HCT116 (cell line): ENCODE measurements around the gene YIPF1. TPM values are rescaled to one million over a fixed set of nuclear protein-coding genes. Genes with fewer than 3 reads are reported as not detected.

Source experiments
- ATAC-seq: fragments of 200-7000 bp; cut with Tn5 transposase; 2 replicates; pipeline ENCODE4 v1.9.1; 2020; ENCODE audit warnings: mild to moderate bottlenecking, moderate library complexity
- BruUV-seq: library from RNA; stranded (reverse); fragments of 400-500 nt; replicated peaks from 2 replicates; lab custom pipeline; 2021; lab: Mats Ljungman, UMichigan
- CTCF ChIA-PET: fragments of 300-600 bp; sonication (Branson Sonifier 250); formaldehyde crosslinking; loops from one replicate; lab custom pipeline; 2021; ENCODE audit warnings: antibody characterized with exemption; lab: Charles Lee
- POLR2A ChIA-PET: fragments of 300-600, 350-600 bp; sonication (Branson Sonifier 250); formaldehyde crosslinking; loops from one replicate; lab custom pipeline; 2021; ENCODE audit warnings: antibody characterized with exemption; lab: Charles Lee
- RAD21 ChIA-PET, 2 experiments: fragments of 300-600 bp; sonication (Branson Sonifier 250); formaldehyde crosslinking; loops; one replicate each; lab custom pipeline; 2023; ENCODE audit warnings: low total read pairs in 2 of 2; ENCODE audit not compliant: uncharacterized antibody in 2 of 2, unreplicated experiment in 2 of 2, low non-redundant PET in 1 of 2; lab: Charles Lee
- DNase-seq: peaks from one replicate; pipeline ENCODE4 v3.0.0-alpha.2; 2010; ENCODE audit warnings: low read depth, low spot score
- H2AFZ ChIP-seq: fragments of 200-600 bp; shearing (Covaris generic), sonication (generic); 2 replicates; pipeline ENCODE4 v1.6.1; 2017; ENCODE audit warnings: low read depth, mixed run types, mixed read lengths, antibody characterized with exemption, low read length; ENCODE audit not compliant: poor library complexity, severe bottlenecking
- H3K27ac ChIP-seq: 2 replicates; pipeline ENCODE4 v1.5.1; 2012; ENCODE audit warnings: low read depth, low read length
- H3K27me3 ChIP-seq: fragments of 200-600 bp; sonication (generic); 2 replicates; pipeline ENCODE4 v1.6.1; 2016; ENCODE audit warnings: mixed run types, low read length, mixed read lengths; ENCODE audit not compliant: insufficient read depth
- H3K36me3 ChIP-seq, 2 experiments: fragments of 200-500 bp in 1 of 2; fragments of 200-600 bp in 1 of 2; sonication (Bioruptor generic) in 1 of 2; sonication (generic) in 1 of 2; 2 replicates each; pipeline versions ENCODE4 v1.5.1 to v1.6.1; 2014 to 2016; ENCODE audit warnings: low read length in 2 of 2, inconsistent platforms in 1 of 2, mixed read lengths in 1 of 2, mixed run types in 1 of 2; ENCODE audit not compliant: insufficient read depth in 2 of 2, control insufficient read depth in 1 of 2
- H3K4me1 ChIP-seq, 2 experiments: fragments of 200-600 bp in 1 of 2; sonication (generic) in 1 of 2; 2 replicates each; pipeline versions ENCODE4 v1.5.1 to v1.6.1; 2012 to 2017; ENCODE audit warnings: low read length in 2 of 2, inconsistent platforms in 1 of 2, mild to moderate bottlenecking in 1 of 2, mixed read lengths in 1 of 2, mixed run types in 1 of 2, moderate library complexity in 1 of 2; ENCODE audit not compliant: insufficient read depth in 2 of 2, control insufficient read depth in 1 of 2
- H3K4me2 ChIP-seq: fragments of 200-600 bp; sonication (generic); 2 replicates; pipeline ENCODE4 v1.6.1; 2017; ENCODE audit warnings: mixed run types, low read length, mixed read lengths
- H3K4me3 ChIP-seq, 2 experiments: fragments of 200-600 bp in 1 of 2; sonication (generic) in 1 of 2; replicated peaks in 1 of 2; 2 replicates each; pipeline ENCODE4 v1.5.1; 2011 to 2016; ENCODE audit warnings: low read length in 2 of 2, control low read depth in 1 of 2, low read depth in 1 of 2, mild to moderate bottlenecking in 1 of 2, mixed read lengths in 1 of 2, mixed run types in 1 of 2
- H3K79me2 ChIP-seq: fragments of 200-600 bp; sonication (generic); 2 replicates; pipeline ENCODE4 v1.6.1; 2017; ENCODE audit warnings: mild to moderate bottlenecking, mixed run types, low read length, moderate library complexity, mixed read lengths; ENCODE audit not compliant: insufficient read depth
- H3K9ac ChIP-seq: fragments of 200-600 bp; sonication (generic); 2 replicates; pipeline ENCODE4 v1.6.1; 2016; ENCODE audit warnings: low read length, mixed read lengths
- H3K9me2 ChIP-seq: fragments of 200-600 bp; sonication (generic), shearing (Covaris generic); 2 replicates; pipeline ENCODE4 v1.6.1; 2017; ENCODE audit warnings: mixed run types, mild to moderate bottlenecking, moderate library complexity; ENCODE audit not compliant: insufficient read depth
- H3K9me3 ChIP-seq, 2 experiments: fragments of 200-500 bp in 1 of 2; fragments of 200-600 bp in 1 of 2; sonication (Bioruptor generic) in 1 of 2; sonication (generic) in 1 of 2; 2 replicates each; pipeline ENCODE4 v1.6.1; 2014 to 2017; ENCODE audit warnings: low read length in 2 of 2, mixed read lengths in 2 of 2, inconsistent platforms in 1 of 2, low read depth in 1 of 2, mild to moderate bottlenecking in 1 of 2, mixed run types in 1 of 2, moderate library complexity in 1 of 2; ENCODE audit not compliant: control insufficient read depth in 1 of 2, insufficient read depth in 1 of 2
- H4K20me1 ChIP-seq: fragments of 200-600 bp; sonication (generic), shearing (Covaris generic); 2 replicates; pipeline ENCODE4 v1.6.1; 2017; ENCODE audit warnings: mixed run types, mild to moderate bottlenecking, moderate library complexity; ENCODE audit not compliant: insufficient read depth
- CBX3 ChIP-seq: IDR thresholded peaks from 2 replicates; pipeline ENCODE4 v1.6.1; 2012; ENCODE audit warnings: low read depth
- CEBPB ChIP-seq: IDR thresholded peaks from 2 replicates; pipeline ENCODE4 v1.6.1; 2012; ENCODE audit warnings: low read depth
- EGR1 ChIP-seq: IDR thresholded peaks from 2 replicates; pipeline ENCODE4 v1.6.1; 2012; ENCODE audit warnings: low read depth
- ELF1 ChIP-seq: IDR thresholded peaks from 2 replicates; pipeline ENCODE4 v1.6.1; 2012; ENCODE audit warnings: low read depth, borderline replicate concordance
- EZH2 ChIP-seq: fragments of 200-600 bp; sonication (generic); IDR thresholded peaks from 2 replicates; pipeline ENCODE4 v1.6.1; 2017; ENCODE audit warnings: antibody characterized with exemption, mixed run types
- EZH2phosphoT487 ChIP-seq: fragments of 200-600 bp; IDR thresholded peaks from 2 replicates; pipeline ENCODE4 v1.6.1; 2018; ENCODE audit warnings: antibody characterized with exemption, borderline replicate concordance
- JUND ChIP-seq: IDR thresholded peaks from 2 replicates; pipeline ENCODE4 v1.6.1; 2012
- POLR2A ChIP-seq: IDR thresholded peaks from 2 replicates; pipeline ENCODE4 v1.7.0; 2011; ENCODE audit warnings: borderline replicate concordance; ENCODE audit not compliant: insufficient read depth, insufficient read length; ENCODE audit errors: extremely low read depth
- SIN3A ChIP-seq: IDR thresholded peaks from 2 replicates; pipeline ENCODE4 v1.6.1; 2012; ENCODE audit warnings: low read depth
- SP1 ChIP-seq: IDR thresholded peaks from 2 replicates; pipeline ENCODE4 v1.6.1; 2012; ENCODE audit warnings: low read depth
- SRF ChIP-seq: IDR thresholded peaks from 2 replicates; pipeline ENCODE4 v1.6.1; 2012; ENCODE audit warnings: low read depth
- YY1 ChIP-seq: IDR thresholded peaks from 2 replicates; pipeline ENCODE4 v1.6.1; 2011; ENCODE audit warnings: low read length, low read depth, moderate library complexity, mild to moderate bottlenecking; ENCODE audit not compliant: insufficient replicate concordance; ENCODE audit errors: extremely low read depth
- intact Hi-C: fragments of 100-400 bp; cut with micrococcal nuclease; formaldehyde crosslinking; loops from 2 replicates; pipeline ENCODE4 v1.10.0; 2022
- total RNA-seq: library from RNA; stranded (reverse); gene quantifications from one replicate; pipeline ENCODE4 v1.2.1, GENCODE V29; 2021; ENCODE audit not compliant: unreplicated experiment
- TF ChIP-seq, protein P1 (sequence below): IDR thresholded peaks from 2 replicates; pipeline ENCODE4 v1.6.1; 2011; ENCODE audit warnings: mild to moderate bottlenecking, low read length, moderate library complexity; ENCODE audit not compliant: insufficient replicate concordance; ENCODE audit errors: extremely low read depth
- TF ChIP-seq, protein P2 (sequence below), 3 experiments: fragments of 200-600 bp in 1 of 3; sonication (generic) in 1 of 3; IDR thresholded peaks in 2 of 3; conservative IDR thresholded peaks in 1 of 3; 2 replicates each; pipeline ENCODE4 v1.5.1; 2012 to 2017; ENCODE audit warnings: low read depth in 2 of 3, low read length in 2 of 3, antibody characterized with exemption in 1 of 3, borderline replicate concordance in 1 of 3, control low read depth in 1 of 3, mild to moderate bottlenecking in 1 of 3, mixed read lengths in 1 of 3, mixed run types in 1 of 3, moderate library complexity in 1 of 3; ENCODE audit not compliant: insufficient read depth in 1 of 3

YIPF1 gene
- total RNA-seq, 1 experiment from 2014 or later, result 16.4 TPM

DNA sequence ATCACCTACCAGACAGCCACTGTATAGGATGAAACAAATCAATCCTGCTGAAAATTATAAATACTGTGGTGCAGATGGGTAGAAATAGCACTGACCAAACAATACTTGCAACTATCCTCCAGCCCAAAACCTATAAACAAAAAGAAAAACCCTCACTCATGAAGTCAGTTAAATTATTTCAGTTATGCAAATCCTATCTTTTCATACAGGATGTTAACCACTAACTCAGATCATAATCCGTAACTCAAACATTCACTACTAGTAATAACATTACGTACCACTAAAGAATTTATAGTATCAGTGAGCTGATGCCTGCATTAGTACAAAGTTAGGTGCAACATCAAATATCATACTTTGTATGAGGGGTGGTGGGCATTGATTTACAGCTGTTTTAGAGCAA lies 54.1 kb downstream of the YIPF1 start:
- no peak for DNase-seq
- no peak overlapping the region for H3K27ac ChIP-seq
- no TSS peak for BruUV-seq
- POLR2A ChIA-PET, result interaction anchor here (1.1 kb wide), 1 partner anchor 9 kb away, joined by 3 read pairs; no protein-coding TSS in a partner anchor
- H3K4me1 ChIP-seq, result peaks cover 0 to 8% of the 10 kb centered on the region in 2 experiments; a peak in 3 of 4 replicates
- no peak overlapping the region for H3K9ac ChIP-seq
- H3K9me2 ChIP-seq, result no peaks in the 10 kb centered on the region
- intact Hi-C loops, result no loop called here
- TF ChIP-seq JUND (no peak), EGR1 (no peak), YY1 (no peak), EZH2 (no peak), POLR2A (no peak), CEBPB (no peak), SIN3A (no peak), EZH2phosphoT487 (no peak), ELF1 (no peak), CBX3 (no peak), SP1 (no peak), SRF (no peak)
- TF ChIP-seq, protein P1, sequence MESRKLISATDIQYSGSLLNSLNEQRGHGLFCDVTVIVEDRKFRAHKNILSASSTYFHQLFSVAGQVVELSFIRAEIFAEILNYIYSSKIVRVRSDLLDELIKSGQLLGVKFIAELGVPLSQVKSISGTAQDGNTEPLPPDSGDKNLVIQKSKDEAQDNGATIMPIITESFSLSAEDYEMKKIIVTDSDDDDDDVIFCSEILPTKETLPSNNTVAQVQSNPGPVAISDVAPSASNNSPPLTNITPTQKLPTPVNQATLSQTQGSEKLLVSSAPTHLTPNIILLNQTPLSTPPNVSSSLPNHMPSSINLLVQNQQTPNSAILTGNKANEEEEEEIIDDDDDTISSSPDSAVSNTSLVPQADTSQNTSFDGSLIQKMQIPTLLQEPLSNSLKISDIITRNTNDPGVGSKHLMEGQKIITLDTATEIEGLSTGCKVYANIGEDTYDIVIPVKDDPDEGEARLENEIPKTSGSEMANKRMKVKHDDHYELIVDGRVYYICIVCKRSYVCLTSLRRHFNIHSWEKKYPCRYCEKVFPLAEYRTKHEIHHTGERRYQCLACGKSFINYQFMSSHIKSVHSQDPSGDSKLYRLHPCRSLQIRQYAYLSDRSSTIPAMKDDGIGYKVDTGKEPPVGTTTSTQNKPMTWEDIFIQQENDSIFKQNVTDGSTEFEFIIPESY, result no peak
- TF ChIP-seq, protein P2, sequence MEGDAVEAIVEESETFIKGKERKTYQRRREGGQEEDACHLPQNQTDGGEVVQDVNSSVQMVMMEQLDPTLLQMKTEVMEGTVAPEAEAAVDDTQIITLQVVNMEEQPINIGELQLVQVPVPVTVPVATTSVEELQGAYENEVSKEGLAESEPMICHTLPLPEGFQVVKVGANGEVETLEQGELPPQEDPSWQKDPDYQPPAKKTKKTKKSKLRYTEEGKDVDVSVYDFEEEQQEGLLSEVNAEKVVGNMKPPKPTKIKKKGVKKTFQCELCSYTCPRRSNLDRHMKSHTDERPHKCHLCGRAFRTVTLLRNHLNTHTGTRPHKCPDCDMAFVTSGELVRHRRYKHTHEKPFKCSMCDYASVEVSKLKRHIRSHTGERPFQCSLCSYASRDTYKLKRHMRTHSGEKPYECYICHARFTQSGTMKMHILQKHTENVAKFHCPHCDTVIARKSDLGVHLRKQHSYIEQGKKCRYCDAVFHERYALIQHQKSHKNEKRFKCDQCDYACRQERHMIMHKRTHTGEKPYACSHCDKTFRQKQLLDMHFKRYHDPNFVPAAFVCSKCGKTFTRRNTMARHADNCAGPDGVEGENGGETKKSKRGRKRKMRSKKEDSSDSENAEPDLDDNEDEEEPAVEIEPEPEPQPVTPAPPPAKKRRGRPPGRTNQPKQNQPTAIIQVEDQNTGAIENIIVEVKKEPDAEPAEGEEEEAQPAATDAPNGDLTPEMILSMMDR (IDR thresholded peaks at IDR 0.05 in 2 of 3, conservative IDR thresholded peaks at IDR 0.05 in 1 of 3; ENCODE audit: borderline replicate concordance in 1 of 3, insufficient read depth in 1 of 3, low read depth in 2 of 3, low read length in 2 of 3), result no peak
- no peak overlapping the region for H3K4me2 ChIP-seq
- H3K4me3 ChIP-seq, result no peak overlapping the region
- CTCF ChIA-PET, result interaction anchor here (1.2 kb wide), 1 partner anchor 9 kb away, joined by 3 read pairs; no protein-coding TSS in a partner anchor
- RAD21 ChIA-PET, result no interaction called here
- ATAC-seq, result no peak
- no peak overlapping the region for H2AFZ ChIP-seq
- peaks cover 3 to 10% of the 10 kb centered on the region in 2 experiments; a peak in 2 of 4 replicates for H3K36me3 ChIP-seq
- H3K27me3 ChIP-seq, result no peaks in the 10 kb centered on the region
- H3K9me3 ChIP-seq, result no peaks in the 10 kb centered on the region
- peaks cover 74% of the 10 kb centered on the region for H3K79me2 ChIP-seq
- peaks cover 11% of the 10 kb centered on the region; the same call in 1 of the 2 replicates for H4K20me1 ChIP-seq
